NT2/D1 (cell line): ENCODE measurements around the gene KIF1B.

Experiments used
- SUZ12 ChIP-seq: IDR thresholded peaks from 2 replicates; pipeline ENCODE4 v1.6.1; 2011; ENCODE audit not compliant: insufficient read length, insufficient read depth; ENCODE audit errors: extremely low read depth
- YY1 ChIP-seq: IDR thresholded peaks from 2 replicates; pipeline ENCODE4 v1.6.1; 2011; ENCODE audit not compliant: insufficient read length, insufficient read depth
- ZNF274 ChIP-seq: IDR thresholded peaks from 2 replicates; pipeline ENCODE4 v1.6.1; 2011; ENCODE audit warnings: mild to moderate bottlenecking, low read depth, low read length

GRCh38 chr1:10306435-10306834, 96.1 kb downstream of the KIF1B start:
- TF ChIP-seq SUZ12 = no peak
- TF ChIP-seq ZNF274 = no peak
- TF ChIP-seq YY1 = no peak
